Occipital lobe (tissue), 2 donors: ENCODE data around the gene AP2B1. TPM values are rescaled to one million over a fixed set of nuclear protein-coding genes. Genes with fewer than 3 reads are reported as not detected.
"Not testable (repeated sequence)": the region's sequence is repeated elsewhere in the genome, so short reads cannot be mapped to it uniquely, and the experiment has no call there.

ENCODE experiments used
- DNase-seq: peaks from one replicate; lab custom pipeline; 2025; lab: John Stamatoyannopoulos, UW
- total RNA-seq: library from RNA; depleted of rRNA; stranded (reverse); fragments of >200 nt; gene quantifications from one replicate; pipeline ENCODE4 v1.2.3, GENCODE V29; 2014

Gene AP2B1
- total RNA-seq, 1 donor from 2014 or later = 123 TPM

DNA sequence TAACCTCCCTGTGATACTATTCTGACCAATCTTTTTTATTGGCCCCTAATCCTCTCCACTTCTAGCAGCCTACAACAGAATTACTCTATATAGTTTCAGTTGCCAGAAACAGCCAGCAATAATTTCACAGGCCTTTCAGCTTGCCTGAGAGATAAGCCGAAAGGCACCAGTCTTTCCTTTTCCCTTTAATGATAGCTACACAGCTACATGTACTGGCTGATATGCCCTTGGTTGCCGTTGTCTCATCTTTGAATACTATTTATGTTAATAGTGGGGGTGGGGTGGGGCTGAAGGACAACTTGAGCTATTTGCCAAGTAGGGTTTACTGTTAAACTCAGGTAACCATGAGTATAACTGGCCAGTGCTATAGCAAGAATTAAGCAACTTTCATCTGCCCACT lies 108.5 kb downstream of the AP2B1 start:
- DNase-seq = no peak

DNA sequence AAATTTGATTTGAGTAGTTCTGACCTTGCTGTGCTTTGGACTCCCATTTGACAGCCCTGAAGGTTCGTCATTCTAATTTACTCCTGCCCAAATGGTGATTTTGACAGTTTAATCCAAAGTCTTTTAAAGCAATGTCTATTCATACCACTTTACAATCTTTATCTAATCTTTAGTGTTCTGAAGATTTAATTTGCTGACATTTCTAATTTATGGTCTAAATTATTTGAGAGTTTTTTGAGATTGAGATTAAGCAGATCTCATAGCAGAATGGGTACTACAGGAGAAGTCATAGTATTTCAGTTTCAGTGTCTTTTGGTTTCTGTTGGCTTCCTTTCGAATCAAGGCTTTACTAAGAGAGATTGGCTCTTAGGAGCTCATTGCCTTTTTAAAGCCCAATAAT lies 111.7 kb downstream of the AP2B1 start:
- no peak for DNase-seq

GRCh38 chr17:35700150-35700549 lies 113.0 kb downstream of the AP2B1 start:
- DNase-seq = no peak

GRCh38 chr17:35701491-35701890 lies 114.4 kb downstream of the AP2B1 start:
- DNase-seq = no peak

- not testable (repeated sequence) for DNase-seq
Measured at GRCh38 chr17:35703308-35703707, 116.2 kb downstream of the AP2B1 start.

- no peak for DNase-seq
Measured at GRCh38 chr17:35705230-35705629, 118.1 kb downstream of the AP2B1 start.

DNA sequence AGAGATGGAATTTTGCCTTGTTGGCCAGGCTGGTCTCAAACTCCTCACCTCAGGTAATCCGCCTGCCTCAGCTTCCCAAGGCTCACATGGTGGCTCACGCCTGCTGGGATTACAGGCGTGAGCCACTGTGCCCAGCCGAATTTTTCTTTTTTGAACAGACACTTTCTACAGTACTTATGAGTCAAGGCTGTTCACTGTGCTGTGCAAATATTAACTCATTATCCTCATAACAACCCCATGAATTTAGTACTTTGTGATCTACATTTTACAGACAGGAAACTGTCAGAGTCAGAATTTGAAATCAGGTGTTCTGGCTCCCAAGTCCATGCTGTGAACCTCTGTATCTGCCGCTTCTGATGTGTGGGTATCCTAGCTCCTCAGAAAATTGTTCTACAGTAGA lies 118.6 kb downstream of the AP2B1 start:
- no peak for DNase-seq

DNA sequence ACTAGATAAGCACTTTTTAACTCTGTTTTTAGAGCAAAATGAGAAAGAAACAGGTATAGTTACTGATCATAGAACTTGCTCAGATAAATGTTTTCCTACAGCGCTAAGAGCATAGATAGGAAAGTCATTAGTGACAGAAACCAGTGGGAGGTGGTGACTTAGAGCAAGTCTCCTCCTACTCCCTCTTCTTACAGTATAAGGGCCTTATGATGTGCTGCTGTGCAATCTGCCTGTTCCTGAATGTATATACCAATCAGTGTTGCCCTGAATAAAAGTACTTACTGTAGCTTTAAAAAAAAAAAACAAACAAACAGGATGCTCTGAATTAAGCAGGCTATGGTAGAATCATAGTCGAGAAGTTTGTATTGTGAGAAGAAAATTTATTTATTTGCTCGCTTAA lies 121.0 kb downstream of the AP2B1 start:
- no peak for DNase-seq

DNA sequence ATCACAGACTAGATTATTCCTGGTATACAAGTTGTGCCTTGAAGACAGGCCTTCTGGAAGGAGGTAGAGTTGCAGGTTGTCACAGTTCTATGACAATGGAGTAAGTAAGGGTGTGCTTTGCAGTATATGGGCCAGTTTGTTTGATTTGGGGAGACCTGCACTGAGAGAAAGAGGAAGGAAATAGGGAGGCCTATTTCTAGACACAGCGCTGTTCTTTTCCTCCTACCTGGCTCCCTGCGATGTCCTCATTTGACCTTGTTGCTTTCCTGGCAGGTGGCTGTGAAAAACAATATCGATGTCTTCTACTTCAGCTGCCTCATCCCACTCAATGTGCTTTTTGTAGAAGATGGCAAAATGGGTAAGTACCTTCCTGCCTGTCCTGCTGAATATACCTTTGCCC lies 121.8 kb downstream of the AP2B1 start:
- DNase-seq = no peak

- DNase-seq = no peak
Measured at GRCh38 chr17:35709874-35710273, 122.8 kb downstream of the AP2B1 start.

- no peak for DNase-seq
Measured at GRCh38 chr17:35710950-35711349, 123.8 kb downstream of the AP2B1 start.

DNA sequence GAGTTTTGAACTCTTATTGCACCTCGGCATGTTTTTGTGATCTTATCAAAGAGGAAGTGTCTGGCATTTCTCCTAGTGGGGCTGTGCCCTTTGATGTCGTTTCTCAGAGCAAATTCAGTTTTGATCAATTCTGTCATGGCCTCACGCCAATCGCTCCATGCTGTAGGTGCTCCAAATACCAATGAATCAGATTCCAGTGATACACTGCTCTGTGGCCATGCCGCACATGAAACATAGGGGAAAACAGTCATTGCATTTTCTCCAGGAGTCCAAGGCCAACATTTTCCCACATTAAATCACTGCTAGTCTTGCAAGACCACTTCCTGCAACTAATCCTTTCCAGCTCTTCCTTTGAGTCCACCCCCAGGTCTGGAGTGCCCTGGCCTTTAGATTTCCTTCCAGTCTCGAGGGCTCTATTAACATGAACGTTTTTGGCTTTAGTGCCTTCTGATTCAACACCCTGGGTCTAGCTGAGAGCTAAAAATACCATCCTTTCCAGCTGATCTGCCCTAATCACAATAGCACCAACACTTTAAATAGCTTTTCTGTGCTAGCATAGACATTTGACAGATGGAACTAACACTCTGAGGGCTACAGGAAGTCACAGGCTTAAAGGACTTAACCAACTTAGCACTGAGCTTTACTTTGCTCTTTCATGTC lies 126.1 kb downstream of the AP2B1 start:
- no peak for DNase-seq

DNA sequence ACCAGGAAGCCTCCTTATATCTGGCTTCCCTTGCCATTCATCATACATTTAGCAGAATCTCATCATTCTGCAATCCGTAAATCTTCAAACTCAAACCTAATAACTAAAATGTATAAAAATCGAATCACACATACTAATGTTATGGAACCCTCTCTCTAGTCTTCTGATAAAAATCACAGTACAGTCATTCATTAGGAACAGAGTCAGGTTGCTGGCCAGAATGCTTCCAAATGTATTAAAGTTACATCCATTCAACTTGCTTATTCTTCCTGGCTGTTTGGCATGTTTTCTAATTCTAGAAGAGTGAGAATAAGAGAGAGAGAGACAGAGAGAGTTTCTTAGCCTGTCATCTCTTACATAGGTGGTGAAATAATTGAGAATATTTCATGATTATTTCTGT lies 127.9 kb downstream of the AP2B1 start:
- no peak for DNase-seq

DNA sequence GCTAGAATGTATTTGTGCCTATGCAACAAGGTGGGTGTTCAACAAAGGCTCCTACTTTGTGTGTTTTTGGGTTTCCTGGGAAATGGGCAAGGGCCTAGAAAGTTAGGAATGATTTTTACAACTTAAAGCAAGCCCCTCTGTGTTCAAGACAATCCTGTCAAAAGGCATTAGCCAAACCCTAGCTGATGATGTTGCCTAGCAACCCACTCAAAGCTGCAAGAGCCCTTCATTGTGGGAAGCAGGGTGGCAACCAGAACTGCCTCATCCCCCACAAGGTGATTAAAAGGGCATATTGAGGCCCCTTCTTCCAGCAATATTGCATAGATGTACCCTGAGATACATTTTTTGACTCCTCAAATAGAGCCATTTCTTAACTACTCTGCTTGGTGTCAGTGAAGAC lies 128.3 kb downstream of the AP2B1 start:
- no peak for DNase-seq

DNA sequence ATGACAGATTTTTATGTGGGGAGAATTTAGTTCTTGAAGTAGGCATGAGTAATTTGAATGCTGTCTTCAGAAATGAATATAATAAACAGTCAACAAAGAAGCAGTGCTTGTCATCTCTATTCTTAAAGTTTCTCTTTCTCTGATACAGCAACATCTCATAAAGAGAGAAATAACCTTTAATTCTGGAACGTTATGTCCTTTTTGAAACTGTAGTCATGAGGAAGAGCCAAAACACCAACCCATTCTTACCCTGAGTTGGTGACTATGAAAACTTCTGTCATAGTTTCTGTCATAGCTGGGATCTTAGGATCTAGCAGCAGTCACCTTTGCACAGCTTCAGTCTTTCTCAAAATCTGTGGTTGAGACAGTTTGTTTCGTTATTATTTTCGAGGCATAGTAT lies 129.1 kb downstream of the AP2B1 start:
- no peak for DNase-seq

DNA sequence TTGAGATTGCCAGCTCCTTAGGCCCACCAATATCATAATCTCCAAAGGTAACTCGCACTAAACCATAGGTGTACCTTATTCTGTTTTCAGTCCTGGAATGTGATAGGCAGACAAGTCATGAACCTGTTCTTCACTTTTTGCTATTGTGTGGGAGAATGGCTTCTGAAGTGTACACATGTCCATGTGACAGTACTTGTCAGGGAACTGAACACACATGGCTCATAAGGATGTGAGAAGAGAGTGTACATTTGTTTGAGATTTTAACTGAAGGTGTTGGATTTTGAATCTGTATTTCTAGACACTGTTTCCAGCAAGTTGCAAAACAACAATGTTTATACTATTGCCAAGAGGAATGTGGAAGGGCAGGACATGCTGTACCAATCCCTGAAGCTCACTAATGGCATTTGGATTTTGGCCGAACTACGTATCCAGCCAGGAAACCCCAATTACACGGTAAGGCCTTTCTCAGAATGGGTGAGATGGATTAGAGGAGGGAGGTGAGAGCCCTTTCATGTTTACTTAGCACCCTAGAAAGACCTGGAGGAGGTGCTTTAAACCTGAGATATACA lies 129.9 kb downstream of the AP2B1 start:
- no peak for DNase-seq

DNA sequence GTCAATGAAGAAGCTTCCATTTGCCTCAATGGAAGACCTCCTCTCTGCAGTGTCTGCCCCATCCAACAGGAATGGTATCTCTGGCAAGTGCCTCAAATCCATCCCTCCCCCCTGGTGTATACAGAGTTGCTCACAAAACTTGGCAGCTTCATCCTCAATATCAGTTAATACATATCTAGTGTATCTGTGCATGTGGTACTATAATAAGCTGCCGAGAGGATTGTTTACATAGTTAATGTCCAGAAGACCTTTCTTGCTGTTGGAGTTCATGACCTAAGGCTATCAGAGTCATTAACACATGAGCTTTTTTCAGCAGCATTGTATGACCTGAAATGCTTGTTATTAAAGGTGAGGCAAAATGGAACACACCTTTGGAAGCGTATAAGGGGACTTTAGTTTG lies 130.4 kb downstream of the AP2B1 start:
- DNase-seq = no peak

- no peak for DNase-seq
Measured at GRCh38 chr17:35723735-35724134, 136.6 kb downstream of the AP2B1 start.

DNA sequence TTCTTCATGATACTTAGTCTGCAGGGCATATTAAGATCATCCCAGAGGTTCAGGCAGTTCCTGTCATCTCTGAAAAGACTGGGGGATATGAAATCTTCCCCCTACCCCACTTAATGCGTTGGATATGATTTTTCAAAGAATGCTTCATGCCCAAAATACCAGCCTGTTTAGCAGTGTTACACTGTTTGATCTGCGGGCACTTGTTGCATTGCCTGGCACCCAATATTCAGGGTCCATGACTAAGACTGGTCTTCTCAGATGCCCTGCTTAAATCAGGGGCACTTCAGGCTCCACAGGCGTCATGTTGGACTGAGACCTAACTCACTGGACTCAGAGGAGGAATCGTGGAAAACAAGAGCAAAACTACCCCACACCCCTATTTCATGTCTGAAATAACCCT lies 137.9 kb downstream of the AP2B1 start:
- no peak for DNase-seq

GRCh38 chr17:35725802-35726126 lies 138.6 kb downstream of the AP2B1 start:
- DNase-seq = no peak

DNA sequence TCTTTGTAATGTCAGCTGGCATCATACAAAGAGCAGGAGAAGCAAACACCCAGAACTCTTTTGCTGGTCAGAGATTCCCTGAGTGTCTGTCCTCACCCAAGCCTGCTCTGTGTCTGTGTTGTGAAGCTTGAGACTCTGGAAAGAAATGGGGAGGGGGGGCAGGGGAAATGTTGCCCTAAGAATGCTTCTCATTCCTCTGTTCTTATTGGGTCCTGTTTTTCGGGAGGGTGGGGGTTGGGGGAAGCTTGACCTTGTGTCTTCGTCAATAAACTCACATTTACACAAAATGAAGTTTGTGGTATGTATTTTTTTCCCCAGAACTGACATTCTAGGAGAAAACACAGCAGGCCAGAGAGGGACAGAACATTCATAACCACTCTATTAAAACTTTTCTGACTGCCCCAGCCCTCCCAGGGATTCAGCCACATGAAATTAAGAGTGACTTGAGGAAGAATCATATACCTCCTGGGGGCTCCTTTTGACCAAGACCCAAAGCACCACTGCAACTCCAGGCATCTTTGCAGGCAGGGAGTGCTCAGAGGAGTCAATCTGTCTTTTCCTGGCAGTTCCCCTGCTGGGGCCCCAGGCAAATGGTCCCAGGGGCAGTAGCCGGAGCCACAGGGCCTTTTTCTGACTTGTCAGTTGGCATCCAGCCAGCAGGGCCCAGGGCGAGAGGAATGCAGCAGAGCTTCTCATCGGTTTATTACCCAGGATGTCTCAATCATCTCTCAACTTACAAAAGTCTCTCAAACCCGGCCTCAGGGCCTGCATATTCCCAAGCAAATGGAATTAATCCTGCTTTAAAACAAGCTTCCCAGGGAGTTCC lies 139.2 kb downstream of the AP2B1 start:
- DNase-seq = no peak

GRCh38 chr17:35726953-35727460 lies 139.9 kb downstream of the AP2B1 start:
- no peak for DNase-seq

- DNase-seq = no peak
Measured at GRCh38 chr17:35727635-35728034, 140.5 kb downstream of the AP2B1 start.
